ENCODE data around the gene PRELID3B. TPM values are rescaled to one million over a fixed set of nuclear protein-coding genes. Genes with fewer than 3 reads are reported as not detected.

PRELID3B gene
- total and polyA plus RNA-seq, 2 of the 13 experiments (the other 11 are each of a cell fraction or from before 2014, with no cell fraction given), result 23.3 to 42.6 TPM

- no peak for TF ChIP-seq HNF1A (IDR thresholded peaks at IDR 0.05; ENCODE audit: low read depth)
- peak; percentile 72 for TF ChIP-seq HNF1A (CRISPR knock-in tag; IDR thresholded peaks at IDR 0.05; ENCODE audit: borderline replicate concordance)
- no peak for TF ChIP-seq NCOR1 (IDR thresholded peaks at IDR 0.05; ENCODE audit: borderline replicate concordance, low read length)
- peak; percentile 58 for TF ChIP-seq TBL1XR1 (IDR thresholded peaks at IDR 0.05; ENCODE audit: borderline replicate concordance, low read length, partially characterized antibody)
- peak; percentile 84 for TF ChIP-seq TEAD2 (CRISPR knock-in tag; IDR thresholded peaks at IDR 0.05)
- TF ChIP-seq ZBTB44 (CRISPR knock-in tag; IDR thresholded peaks at IDR 0.05), result peak; percentile 77; the same call in 1 of the 2 replicates
- TF ChIP-seq ZNF503 (CRISPR knock-in tag; IDR thresholded peaks at IDR 0.05), result peak; percentile 56
- no peak for TF ChIP-seq ZNF18 (CRISPR knock-in tag; IDR thresholded peaks at IDR 0.05; ENCODE audit: insufficient replicate concordance)
- no peak for TF ChIP-seq ATRX (CRISPR knock-in tag; IDR thresholded peaks at IDR 0.05; ENCODE audit: borderline replicate concordance)
- no peak; the same call in none of the 2 replicates for TF ChIP-seq ZNF256 (CRISPR knock-in tag; conservative IDR thresholded peaks at IDR 0.05)
- TF ChIP-seq EZH2 (conservative IDR thresholded peaks at IDR 0.05; ENCODE audit: low read depth, low read length), result no peak
- TF ChIP-seq ZC3H4 (CRISPR knock-in tag; IDR thresholded peaks at IDR 0.05; ENCODE audit: borderline replicate concordance), result peak; percentile 38; the same call in 1 of the 2 replicates
- TF ChIP-seq ZNF441 (CRISPR knock-in tag; IDR thresholded peaks at IDR 0.05; ENCODE audit: borderline replicate concordance), result peak; percentile 94
- TF ChIP-seq ZNF451 (CRISPR knock-in tag; IDR thresholded peaks at IDR 0.05), result peak; percentile 74; the same call in 1 of the 2 replicates
- peak; percentile 78 for TF ChIP-seq PHF20 (CRISPR knock-in tag; IDR thresholded peaks at IDR 0.05)
- no peak for TF ChIP-seq ZNF850 (CRISPR knock-in tag; conservative IDR thresholded peaks at IDR 0.05)
- TF ChIP-seq SALL2 (CRISPR knock-in tag; IDR thresholded peaks at IDR 0.05), result peak; percentile 95
- peak; percentile 93; the same call in 1 of the 2 replicates for TF ChIP-seq ZNF598 (CRISPR knock-in tag; IDR thresholded peaks at IDR 0.05; ENCODE audit: borderline replicate concordance)
- TF ChIP-seq GATAD2A (CRISPR knock-in tag; IDR thresholded peaks at IDR 0.05), result peak; percentile 67; the same call in 1 of the 2 replicates
- peak; percentile 32 for TF ChIP-seq HNRNPH1 (optimal IDR thresholded peaks at IDR 0.05; ENCODE audit: low read depth, low read length)
Measured at GRCh38 chr20:59032023-59032712, 10.4 kb downstream of the PRELID3B start, which contains the start of gene ATP5F1E (continued).

Measured in HepG2 (cell line).